Activated CD8-positive, alpha-beta memory T cell treated with anti-CD3 and anti-CD28 coated beads for 36 hours (primary cell): ENCODE data around the gene ZFR. TPM values are rescaled to one million over a fixed set of nuclear protein-coding genes. Genes with fewer than 3 reads are reported as not detected.
"Not testable (repeated sequence)": the region's sequence is repeated elsewhere in the genome, so short reads cannot be mapped to it uniquely, and the experiment has no call there.

Experiments used
- CTCF ChIA-PET: fragments of 350-600 bp; sonication (Branson Sonifier 250); formaldehyde crosslinking; loops from one replicate; lab custom pipeline; 2021; ENCODE audit warnings: antibody characterized with exemption; lab: Charles Lee
- POLR2A ChIA-PET: fragments of 350-600 bp; sonication (Branson Sonifier 250); formaldehyde crosslinking; loops from one replicate; lab custom pipeline; 2021; ENCODE audit warnings: antibody characterized with exemption; lab: Charles Lee
- total RNA-seq, 2 experiments: library from RNA; stranded (reverse); gene quantifications; one replicate each; pipeline ENCODE4 v1.2.3, GENCODE V29; 2021

Gene ZFR
- total RNA-seq, 2 experiments from 2014 or later: 75.9 to 77.4 TPM

DNA sequence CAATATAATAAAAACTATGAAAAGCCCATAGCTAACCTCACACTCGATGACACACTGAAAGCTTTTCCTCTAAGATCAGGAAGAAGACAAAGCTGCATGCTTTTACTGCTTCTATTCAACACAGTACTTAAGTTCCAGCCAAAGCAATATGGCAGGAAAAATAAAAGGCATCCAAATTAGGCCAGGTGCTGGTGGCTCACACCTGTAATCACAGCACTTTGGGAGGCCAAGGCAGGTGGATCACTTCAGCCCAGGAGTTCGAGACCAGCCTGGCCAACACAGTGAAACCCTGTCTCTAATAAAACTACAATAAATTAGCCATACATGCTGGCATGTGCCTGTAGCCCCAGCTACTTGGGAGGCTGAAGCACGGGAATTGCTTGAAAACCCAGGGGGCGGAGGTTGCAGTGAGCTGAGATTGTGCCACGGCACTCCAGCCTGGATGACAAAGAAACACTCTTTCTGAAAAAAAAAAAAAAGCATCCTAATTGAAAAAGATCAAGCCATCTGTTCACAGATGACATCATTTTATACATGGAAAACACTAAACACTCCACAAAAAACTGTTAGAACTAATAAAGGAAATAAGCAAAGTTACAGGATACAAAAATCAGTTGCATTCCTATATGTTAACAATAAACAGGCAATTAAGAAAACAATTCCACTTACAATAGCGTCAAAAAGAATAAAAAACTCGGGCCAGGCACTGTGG lies 17.9 kb downstream of the ZFR start:
- CTCF ChIA-PET: interaction anchor here (0.7 kb wide), 1 partner anchor 157 kb away, joined by 3 read pairs; no protein-coding TSS in a partner anchor
- POLR2A ChIA-PET: interaction anchor here (0.5 kb wide), 1 partner anchor 14 kb away, joined by 4 read pairs; no protein-coding TSS in a partner anchor

DNA sequence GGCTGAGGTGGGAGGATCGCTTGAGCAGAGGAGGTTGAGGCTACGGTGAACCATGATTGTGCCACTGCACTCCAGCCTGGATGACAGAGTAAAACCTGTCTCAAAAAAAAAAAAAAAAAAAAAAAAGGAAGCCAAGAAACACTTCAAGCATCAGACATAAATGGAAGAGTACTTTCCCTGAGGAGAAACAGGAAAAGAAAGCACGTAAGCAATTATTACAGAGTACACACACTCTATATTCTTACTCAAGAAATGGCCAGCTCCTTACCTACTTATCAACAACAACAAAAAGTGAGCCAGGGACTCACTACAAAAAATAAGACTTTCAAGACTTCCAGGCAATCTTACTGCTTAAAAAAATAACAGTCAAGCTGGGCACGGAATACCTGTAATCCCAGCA lies 21.8 kb downstream of the ZFR start:
- ChIA-PET POLR2A (no interaction called here), CTCF (no interaction called here)

DNA sequence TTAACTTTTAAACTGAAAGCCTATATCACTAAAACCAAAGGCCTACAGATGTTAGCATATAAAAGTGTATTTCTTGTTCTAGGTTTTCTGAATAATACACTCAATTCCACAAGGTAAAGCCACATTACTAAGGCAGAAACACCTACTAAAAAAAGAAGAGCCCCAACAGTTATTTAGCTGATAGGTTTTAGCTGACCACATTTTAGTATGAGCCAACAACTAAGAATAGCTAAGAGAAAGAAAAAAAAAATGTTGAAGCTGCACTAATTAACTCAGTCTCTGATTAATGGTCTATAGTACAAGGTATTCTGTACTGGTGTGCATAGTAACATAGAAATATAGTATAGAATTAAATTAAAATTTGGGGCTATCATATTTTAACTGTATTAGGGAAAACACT lies 23.5 kb downstream of the ZFR start:
- ChIA-PET POLR2A (no interaction called here), CTCF (no interaction called here)

DNA sequence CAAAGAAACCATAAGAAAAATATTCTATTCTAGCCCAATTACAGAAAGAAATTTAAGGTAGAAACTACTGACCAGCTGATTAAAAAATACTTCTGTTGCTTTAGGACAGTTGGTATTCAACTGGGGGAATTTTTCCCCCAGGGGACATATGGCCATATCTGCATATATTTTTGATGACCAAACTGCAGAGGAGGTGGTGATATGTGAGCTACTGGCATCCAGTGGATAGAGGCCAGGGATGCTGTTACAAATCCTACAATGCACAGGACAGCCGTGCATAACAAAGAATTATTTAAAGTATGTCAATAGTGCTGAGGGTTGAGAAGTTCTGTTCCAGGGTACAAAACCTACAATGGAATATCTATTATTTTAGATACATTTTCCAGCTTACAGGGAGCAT lies 24.0 kb downstream of the ZFR start:
- ChIA-PET POLR2A (no interaction called here), CTCF (no interaction called here)

DNA sequence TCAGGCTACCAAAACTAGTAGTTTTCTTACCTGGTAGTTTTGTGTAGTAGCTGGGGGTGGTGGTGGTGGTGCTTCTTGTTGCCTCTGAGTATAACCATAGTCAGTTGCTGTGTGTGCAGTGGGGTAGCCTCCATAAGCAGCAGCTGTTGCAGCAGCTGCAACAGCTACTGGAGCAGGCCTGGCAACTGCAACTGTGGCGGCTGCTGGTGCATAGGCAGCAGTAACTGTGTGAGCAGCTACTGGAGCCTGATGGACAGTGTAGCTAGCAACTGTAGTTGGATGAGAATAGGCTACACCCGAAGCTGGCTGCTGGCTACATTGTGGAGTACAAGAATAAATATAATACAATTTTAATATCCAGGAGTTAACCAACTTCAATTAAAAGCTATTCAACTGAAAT lies 24.7 kb downstream of the ZFR start:
- ChIA-PET CTCF (no interaction called here), POLR2A (no interaction called here)

DNA sequence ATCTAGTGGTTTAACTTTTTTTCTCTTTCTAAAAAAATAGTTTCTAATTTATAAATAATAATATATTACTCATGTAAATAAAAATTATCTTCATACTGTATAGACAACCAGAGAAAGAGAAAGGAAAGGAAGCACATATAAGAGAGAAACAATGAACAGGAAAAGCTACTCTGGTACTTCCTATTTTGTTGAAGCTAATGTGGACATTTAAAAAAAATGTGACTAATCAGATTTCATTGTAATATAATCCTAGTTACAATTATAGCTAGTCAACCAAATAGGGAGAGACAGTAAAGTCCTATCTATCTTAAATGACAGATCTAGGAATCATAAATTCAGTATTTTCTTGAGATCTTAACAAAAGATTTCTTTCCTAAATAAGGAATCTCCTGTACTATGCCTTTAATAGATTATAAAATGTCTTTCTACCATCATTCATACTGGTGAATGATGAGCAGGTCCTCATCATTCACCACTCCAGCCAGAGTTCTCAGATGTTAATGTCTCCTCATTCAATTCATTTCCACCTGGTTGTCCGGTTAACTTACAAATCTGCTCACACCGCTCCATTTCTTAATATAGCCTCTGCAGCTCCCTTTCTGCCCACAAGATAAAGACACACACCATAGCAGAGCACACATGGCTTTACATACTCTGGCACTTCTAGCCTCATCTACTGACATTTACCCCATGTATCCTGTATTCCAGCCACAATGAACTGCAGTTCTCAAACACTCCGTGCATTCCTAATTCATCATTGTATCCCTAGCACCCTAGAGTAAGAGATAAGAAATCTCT lies 30.9 kb downstream of the ZFR start:
- POLR2A ChIA-PET: no interaction called here
- CTCF ChIA-PET: no interaction called here

DNA sequence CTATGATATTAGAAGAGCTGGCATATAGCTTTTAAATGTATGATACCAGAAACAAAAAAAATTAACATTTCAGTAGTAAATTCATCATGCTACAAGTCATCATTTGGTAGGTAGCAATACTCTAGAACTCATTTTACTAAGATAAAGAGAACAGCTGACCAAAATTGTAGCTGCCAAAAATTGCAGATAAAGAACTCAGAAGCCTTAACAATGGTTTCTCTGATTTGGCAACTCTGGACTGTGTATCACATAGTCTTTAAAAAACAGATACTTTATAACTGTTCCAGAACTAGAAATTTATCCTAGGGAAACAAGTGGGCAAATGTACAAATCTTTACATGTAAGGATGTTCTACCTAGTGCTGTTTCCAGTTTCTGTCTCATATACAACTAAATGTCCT lies 33.9 kb downstream of the ZFR start:
- POLR2A ChIA-PET: no interaction called here

DNA sequence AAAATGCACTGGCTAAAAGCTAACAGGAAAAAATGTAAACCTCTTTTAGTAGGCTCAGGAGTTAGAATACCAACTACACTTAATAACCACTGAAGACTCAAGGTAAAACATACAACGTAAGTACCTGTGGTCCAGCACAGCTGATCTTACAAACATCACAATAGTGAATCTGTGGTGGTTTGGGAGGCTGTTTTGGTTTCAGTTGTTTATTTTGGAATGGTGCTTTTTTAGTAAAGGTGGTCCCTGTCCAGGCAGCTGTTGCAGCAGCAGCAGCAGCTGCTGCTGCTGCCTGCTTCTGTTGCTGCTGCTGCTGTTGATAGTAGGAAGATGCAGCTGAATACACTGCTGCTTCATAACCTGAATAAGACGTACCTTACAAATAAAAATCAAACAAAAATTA lies 37.9 kb downstream of the ZFR start:
- ChIA-PET POLR2A (no interaction called here), CTCF (no interaction called here)

More for the DNA sequence above, 33.9 kb downstream of the ZFR start:
- CTCF ChIA-PET: no interaction called here

DNA sequence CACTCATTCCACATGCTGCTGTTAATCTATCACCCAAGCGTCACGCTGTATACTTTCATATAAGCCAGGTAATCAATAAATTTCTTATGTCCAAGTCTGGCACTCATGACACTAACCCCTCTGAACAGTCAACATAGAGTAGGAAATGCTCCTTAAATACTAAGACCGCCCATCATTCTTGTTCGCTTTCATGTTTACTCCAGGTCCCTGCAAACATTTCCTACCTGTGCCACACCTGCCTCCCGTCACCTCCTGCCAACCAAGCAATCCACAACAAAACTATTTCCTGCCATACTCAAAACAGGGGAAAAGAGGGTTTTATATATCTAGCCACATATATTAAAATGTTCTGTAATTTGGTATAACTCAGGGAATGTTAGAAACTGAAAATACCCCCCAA lies 39.0 kb downstream of the ZFR start:
- ChIA-PET CTCF (no interaction called here), POLR2A (no interaction called here)

DNA sequence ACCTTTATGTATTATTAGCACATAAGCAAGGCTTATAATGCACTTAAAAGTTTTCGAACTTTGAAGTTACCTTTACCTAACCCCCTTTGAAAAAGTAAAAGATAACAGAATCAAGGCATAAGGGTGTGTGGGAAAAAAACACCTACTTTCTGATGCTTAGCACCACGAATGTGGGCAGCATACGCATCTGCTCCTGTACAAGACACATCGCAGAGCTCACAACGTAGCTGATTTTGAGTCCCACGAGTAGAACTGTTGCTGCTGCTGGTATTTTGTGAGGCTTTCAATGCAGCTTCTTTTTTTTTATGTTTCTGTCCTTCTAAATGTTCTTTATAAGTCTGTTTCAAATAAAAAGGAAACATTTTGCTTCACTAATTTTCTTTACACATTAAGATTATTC lies 40.8 kb downstream of the ZFR start:
- CTCF ChIA-PET: no interaction called here
- POLR2A ChIA-PET: no interaction called here

DNA sequence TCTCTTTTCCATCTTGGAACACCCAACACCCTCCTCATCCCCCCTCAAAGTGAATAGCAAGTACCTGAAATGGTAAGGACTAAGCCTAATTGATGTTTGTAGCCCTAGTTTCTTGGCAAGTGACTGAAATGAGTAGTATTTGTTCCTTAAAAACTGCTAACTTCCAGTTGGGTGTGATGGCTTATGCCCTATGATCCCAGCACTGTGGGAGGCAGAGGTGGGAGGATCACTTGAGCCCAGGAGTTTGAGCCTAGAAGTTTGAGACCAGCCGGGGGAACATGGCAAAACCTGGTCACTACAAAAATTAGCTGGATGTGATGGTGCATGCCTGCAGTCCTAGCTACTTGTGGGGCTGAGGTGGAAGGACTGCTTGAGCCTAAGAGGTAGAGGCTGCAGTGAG lies 44.1 kb downstream of the ZFR start:
- ChIA-PET POLR2A (no interaction called here), CTCF (no interaction called here)

DNA sequence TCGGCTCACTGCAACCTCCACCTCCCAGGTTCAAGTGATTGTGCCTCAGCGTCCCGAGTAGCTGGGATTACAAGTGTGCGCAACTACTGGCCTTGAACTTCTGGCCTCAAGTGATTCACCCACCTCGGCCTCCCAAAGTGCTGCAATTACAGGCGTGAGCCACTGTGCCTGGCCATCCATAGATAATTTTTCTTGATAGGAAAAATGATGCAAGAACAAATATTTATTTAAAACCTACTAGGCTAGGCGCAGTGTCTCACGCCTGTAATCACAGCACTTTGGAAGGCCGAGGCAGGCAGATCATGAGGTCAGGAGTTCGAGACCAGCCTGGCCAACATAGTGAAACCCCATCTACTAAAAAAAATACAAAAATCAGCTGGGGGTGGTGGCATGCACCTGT lies 45.8 kb downstream of the ZFR start:
- CTCF ChIA-PET: interaction anchor here (1.0 kb wide), 1 partner anchor 167 kb away, joined by 3 read pairs; no protein-coding TSS in a partner anchor
- POLR2A ChIA-PET: not testable (repeated sequence)

DNA sequence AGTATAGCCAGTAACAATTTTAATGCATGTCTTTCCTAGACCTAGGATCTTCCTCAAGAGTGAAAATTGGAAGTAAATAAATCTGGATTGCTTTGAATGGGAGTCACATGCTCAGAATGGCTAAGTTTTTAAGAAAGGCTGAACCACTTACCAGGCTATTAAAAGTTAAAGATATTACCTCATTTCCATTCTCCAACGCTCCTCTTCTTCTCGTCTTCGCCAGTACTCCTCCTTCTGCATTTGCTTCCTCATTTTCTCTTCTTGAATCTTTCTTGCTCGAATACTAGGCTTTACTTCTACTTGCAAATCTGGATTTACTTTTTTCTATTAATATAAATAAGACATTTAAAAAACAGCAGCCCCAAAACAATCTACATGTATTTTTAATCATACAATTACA lies 49.6 kb downstream of the ZFR start:
- ChIA-PET CTCF (no interaction called here), POLR2A (no interaction called here)

DNA sequence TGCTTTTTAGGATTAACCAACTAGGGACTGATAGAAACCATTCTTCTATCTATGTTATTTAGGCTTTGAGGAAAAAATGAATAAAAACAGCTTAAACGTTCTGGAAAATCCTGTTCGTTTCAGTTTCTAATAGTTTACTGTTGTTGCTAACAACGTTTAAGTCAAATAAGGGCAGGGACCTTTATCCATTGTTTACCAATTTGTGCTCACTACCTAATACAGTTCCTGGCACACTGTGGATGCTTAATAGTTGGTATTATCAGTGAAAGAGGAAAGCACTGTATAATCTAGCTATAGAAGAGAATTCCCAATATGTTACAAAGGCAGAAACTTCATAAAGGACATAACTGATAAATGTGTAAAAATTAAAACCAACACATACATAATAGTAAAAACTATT lies 52.5 kb downstream of the ZFR start:
- POLR2A ChIA-PET: no interaction called here
- CTCF ChIA-PET: no interaction called here

DNA sequence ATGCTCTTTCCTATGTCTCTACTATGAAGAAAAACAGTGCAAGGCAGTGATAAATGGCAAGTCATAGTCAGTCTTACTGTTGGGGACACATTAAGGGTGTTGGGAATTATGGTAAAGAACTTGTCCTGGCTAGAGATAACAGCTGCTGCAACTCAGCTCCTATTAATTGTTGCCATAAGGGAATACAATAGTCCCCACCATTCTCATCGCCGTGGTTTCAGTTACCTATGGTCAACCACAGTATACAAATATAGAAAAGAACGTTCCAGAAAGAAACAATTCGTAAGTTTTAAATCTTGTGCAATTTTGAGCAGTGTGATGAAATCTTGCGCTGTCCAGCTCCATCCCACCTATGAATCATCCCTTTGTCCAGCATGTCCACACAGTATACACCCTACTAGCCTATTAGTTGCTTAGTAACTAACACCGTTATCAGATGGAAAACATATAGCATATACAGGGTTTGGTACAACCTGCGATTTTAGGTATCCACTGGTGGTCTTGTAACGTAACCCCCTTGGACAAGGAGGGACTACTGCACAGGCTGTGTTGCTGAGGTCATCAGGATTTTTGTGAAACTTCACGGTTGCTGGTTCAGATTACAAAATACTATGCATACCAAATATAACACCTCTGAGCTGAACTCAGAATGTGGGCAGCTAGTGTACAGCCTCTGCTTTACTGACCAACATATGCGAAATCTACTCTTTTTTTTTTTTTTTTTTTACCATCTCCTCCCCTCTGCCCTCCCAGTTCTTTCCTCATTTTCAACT lies 53.5 kb downstream of the ZFR start:
- CTCF ChIA-PET: interaction anchor here (1.0 kb wide), 1 partner anchor 17 kb away, joined by 3 read pairs; no protein-coding TSS in a partner anchor
- POLR2A ChIA-PET: no interaction called here

DNA sequence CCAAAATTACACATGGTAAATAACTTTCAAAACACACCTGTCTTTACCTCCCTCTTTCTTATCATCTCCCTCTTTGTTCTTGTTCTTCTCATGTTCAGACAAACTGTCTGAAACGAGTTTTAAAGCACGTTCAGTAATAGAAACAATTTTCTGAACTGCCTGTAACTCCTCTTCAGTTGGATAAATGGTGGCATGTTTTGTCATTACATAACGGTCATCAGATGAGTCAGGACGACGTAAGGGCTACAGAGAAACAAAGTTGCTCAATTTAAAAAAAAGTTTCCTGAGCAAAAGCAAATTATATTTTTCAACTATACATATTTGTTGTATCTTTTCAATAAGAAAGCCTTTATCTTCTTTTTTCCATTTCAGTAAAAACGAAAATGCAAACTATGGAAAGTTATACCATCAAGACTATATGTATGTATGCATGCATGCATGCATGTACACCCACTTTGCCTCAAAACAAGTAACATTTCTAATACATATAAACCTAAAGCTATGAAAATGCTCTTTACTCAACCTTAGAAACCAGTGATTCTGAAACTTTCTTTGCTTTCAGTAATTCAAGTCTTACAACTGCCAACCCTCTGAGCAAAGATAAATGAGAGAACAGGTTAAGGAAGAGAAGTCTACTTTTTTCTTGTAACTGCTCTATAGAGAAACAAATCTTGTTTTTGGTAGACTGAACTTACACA lies 56.0 kb downstream of the ZFR start:
- CTCF ChIA-PET: interaction anchor here (0.7 to 1.5 kb wide), 3 partner anchors 23 to 82 kb away, joined by 3 read pairs; no protein-coding TSS in a partner anchor
- POLR2A ChIA-PET: no interaction called here

DNA sequence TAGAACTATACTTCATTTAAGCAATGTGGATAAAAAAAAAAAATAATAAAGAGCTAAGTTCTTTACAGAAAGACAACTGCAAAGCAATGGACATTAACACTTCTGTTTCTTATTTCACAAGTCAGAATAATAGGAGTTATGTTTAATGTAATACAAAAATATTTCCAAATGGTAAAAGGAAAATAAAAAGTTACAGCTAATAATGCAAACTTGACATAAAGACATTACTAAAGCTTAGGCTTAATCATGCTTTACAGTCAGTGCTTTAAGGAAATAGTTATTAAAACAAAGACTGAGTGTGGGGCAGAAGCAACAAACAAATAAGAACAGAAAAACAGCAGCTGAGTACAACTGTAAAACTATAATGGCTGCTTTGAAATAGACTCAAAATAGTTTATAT lies 56.7 kb downstream of the ZFR start:
- ChIA-PET CTCF (interaction anchor here (0.7 kb wide), 1 partner anchor 81 kb away, joined by 3 read pairs; no protein-coding TSS in a partner anchor), POLR2A (no interaction called here)

DNA sequence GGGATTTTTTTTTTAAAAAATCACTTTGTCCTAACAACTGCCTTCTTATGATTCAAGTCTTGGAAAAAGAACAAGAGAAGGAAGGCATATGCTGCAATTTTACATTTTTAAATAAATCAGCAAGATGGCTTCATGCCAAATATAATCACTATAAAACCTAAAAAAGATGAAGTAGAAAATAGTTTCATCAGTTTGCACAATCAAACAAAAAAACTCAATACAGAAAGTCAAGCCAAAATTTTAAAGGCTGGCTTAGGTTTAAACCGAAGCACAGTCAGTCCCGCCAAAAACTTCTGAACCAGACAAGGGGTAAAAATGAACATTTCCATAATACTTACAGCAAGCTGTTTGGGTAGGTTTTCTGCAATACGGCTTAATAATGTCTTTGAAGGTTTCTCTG lies 57.3 kb downstream of the ZFR start:
- POLR2A ChIA-PET: no interaction called here

DNA sequence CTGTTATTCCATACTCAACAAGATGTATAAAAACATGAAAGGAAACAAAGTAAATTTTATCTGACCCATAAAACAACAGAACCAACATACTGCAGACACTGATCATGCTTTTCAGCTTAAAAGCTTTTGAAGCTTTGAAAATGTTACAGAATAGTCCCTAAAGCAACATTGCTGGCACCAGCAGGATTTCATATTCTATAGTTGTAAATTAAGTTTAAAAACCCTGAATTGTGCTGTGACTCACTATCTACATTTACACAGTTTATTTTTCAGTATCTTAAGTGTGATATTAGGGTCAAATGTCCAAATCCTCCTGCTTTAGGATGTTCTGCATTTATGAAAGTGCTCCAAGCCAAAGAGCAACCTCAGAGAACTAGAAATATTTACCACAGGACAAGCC lies 59.9 kb downstream of the ZFR start:
- ChIA-PET CTCF (no interaction called here), POLR2A (no interaction called here)

More for the DNA sequence above, 57.3 kb downstream of the ZFR start:
- CTCF ChIA-PET: no interaction called here
